ENCODE measurements around the gene TBCCD1. TPM values are rescaled to one million over a fixed set of nuclear protein-coding genes. Genes with fewer than 3 reads are reported as not detected.

The TBCCD1 gene
- total RNA-seq, 1 experiment from 2014 or later, result 7.4 TPM

DNA sequence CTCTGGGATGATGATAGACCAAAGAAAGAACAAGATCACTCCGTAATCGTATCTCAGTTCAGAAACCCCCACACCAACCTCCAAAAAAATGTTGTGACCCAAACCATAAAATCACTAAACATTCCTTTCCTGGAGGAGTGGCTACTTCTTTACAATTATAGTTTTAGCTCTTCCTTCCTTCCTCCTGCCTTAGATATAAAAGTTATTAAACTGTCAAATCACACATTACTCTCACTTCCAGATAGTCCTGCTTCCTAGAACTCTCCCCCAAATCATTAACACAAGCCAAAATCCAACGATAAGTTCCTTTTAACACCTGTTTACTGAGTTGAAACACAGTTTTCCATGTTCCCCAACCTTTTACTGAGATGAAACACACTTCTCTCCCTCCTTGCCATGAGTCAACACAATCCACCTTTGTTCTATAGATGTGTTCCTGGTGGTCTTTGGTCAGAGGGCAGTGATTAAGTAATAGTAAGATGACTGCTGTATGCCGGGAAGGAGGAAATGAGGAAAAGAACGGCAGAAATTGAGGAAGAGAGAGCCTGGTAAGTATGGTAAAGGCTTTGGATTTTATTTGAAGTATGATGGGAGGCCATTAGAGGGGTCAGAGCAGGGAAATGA lies 14.6 kb downstream of the TBCCD1 start:
- H4K91ac ChIP-seq (ENCODE audit: insufficient read length, low read depth, low read length), result no peak overlapping the region
- no peak overlapping the region for H4K5ac ChIP-seq (ENCODE audit: insufficient read length, low read depth, low read length)
- H3K9ac ChIP-seq (ENCODE audit: extremely low read depth, insufficient read length, low read length), result no peak overlapping the region
- no peaks in the 10 kb centered on the region for H3K9me3 ChIP-seq (ENCODE audit: control insufficient read depth, low read depth, low read length)
- no CpG with 5 or more reads among the region's 5 CpGs for WGBS (ENCODE audit: extremely low coverage, insufficient read length, low lambda C conversion rate)
- H3K56ac ChIP-seq (ENCODE audit: insufficient read length, low read depth, low read length), result no peak overlapping the region
- H3K14ac ChIP-seq (ENCODE audit: insufficient read depth, low read length), result no peak overlapping the region
- TF ChIP-seq CTCF (conservative IDR thresholded peaks at IDR 0.05), result no peak
- Mint-ChIP-seq H3K9me3 (no peaks in the 10 kb centered on the region), H3K4me3 (no peak overlapping the region), H3K4me1 (no peaks in the 10 kb centered on the region), H3K36me3 (ENCODE audit: insufficient read depth in 1 of 3, low read depth in 3 of 3) (peaks cover 4 to 30% (median 26%) of the 10 kb centered on the region in 3 experiments; a peak in 6 of 7 replicates), H3K27me3 (ENCODE audit: low read depth) (no peaks in the 10 kb centered on the region), H3K27ac (no peak overlapping the region)
- H3K79me2 ChIP-seq (ENCODE audit: insufficient read depth, low read length), result no peaks in the 10 kb centered on the region
- no peak overlapping the region for H3K4ac ChIP-seq (ENCODE audit: low read depth, low read length)
- H2AFZ ChIP-seq (ENCODE audit: low read length), result no peak overlapping the region
- no peak overlapping the region for H3K18ac ChIP-seq (ENCODE audit: insufficient read length, low read depth, low read length)
- H3K27ac ChIP-seq (ENCODE audit: insufficient read length, low read depth, low read length), result no peak overlapping the region
- H3K4me2 ChIP-seq (ENCODE audit: insufficient read depth, insufficient read length, low read length), result no peak overlapping the region
- no peak overlapping the region for H2BK15ac ChIP-seq (ENCODE audit: low read depth, low read length)
- H4K8ac ChIP-seq (replicated peaks; ENCODE audit: insufficient read length, low read depth, low read length), result no peak overlapping the region
- DNase-seq, result no peak
- H2BK120ac ChIP-seq (ENCODE audit: low read depth, low read length, poor library complexity, severe bottlenecking), result no peak overlapping the region
- H4K20me1 ChIP-seq (ENCODE audit: control insufficient read depth, insufficient read depth, insufficient read length), result no peaks in the 10 kb centered on the region
- H3K23me2 ChIP-seq (ENCODE audit: insufficient read length, low read depth, low read length, poor library complexity, severe bottlenecking), result no peaks in the 10 kb centered on the region
- H2BK12ac ChIP-seq (ENCODE audit: insufficient read length, low read depth, low read length), result no peak overlapping the region
- no peak overlapping the region for H2BK5ac ChIP-seq (ENCODE audit: insufficient read length, low read length)
- no peaks in the 10 kb centered on the region for H3K4me1 ChIP-seq (ENCODE audit: insufficient read depth, low read length)
- no peak overlapping the region for H3T11ph ChIP-seq (ENCODE audit: low read length)
- no peak overlapping the region for H2AK5ac ChIP-seq (ENCODE audit: insufficient read length, low read length)
- no peak overlapping the region for H2BK20ac ChIP-seq (ENCODE audit: low read depth, low read length, poor library complexity, severe bottlenecking)
- no peak overlapping the region for H3K23ac ChIP-seq (ENCODE audit: insufficient read length, low read depth, low read length)
- H3K79me1 ChIP-seq (ENCODE audit: insufficient read depth, low read depth, low read length, poor library complexity, severe bottlenecking), result no peaks in the 10 kb centered on the region
- no peaks in the 10 kb centered on the region for H3K27me3 ChIP-seq (ENCODE audit: insufficient read depth, low read length)

Data from H9 (cell line).